DND-41 (cell line): Measurements from ENCODE around the gene SSTR3.

Experiments
- EZH2 ChIP-seq: IDR thresholded peaks from 3 replicates; pipeline ENCODE4 v1.6.1; 2012; ENCODE audit warnings: borderline replicate concordance, low read depth, mild to moderate bottlenecking, moderate library complexity, low read length, inconsistent platforms; ENCODE audit not compliant: severe bottlenecking
- TF ChIP-seq, protein P1 (sequence below): IDR thresholded peaks from 2 replicates; pipeline ENCODE4 v1.5.1; 2012; ENCODE audit warnings: borderline replicate concordance, low read length, moderate library complexity, mild to moderate bottlenecking; ENCODE audit not compliant: poor library complexity, severe bottlenecking; ENCODE audit errors: extremely low read depth

DNA sequence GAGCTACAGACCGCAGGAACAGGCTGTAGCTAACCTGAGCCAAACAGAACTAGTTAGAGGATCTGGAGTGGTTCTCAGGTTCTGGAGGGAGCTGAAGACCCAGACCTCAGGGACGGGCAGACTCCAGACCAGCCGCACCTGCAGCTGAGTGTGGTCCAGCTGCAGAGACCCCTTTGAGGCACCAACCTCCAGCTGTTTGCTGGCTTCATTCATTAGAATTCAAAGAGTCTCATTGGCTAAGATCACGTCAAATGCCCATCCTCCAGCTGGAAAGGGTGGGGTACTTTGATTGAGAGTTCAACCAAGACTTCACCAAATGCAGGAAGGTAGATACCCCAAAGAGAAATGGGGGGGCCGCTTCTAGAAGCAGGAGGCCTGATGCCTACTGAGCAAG lies 49.2 kb downstream of the SSTR3 start:
- TF ChIP-seq, protein P1, sequence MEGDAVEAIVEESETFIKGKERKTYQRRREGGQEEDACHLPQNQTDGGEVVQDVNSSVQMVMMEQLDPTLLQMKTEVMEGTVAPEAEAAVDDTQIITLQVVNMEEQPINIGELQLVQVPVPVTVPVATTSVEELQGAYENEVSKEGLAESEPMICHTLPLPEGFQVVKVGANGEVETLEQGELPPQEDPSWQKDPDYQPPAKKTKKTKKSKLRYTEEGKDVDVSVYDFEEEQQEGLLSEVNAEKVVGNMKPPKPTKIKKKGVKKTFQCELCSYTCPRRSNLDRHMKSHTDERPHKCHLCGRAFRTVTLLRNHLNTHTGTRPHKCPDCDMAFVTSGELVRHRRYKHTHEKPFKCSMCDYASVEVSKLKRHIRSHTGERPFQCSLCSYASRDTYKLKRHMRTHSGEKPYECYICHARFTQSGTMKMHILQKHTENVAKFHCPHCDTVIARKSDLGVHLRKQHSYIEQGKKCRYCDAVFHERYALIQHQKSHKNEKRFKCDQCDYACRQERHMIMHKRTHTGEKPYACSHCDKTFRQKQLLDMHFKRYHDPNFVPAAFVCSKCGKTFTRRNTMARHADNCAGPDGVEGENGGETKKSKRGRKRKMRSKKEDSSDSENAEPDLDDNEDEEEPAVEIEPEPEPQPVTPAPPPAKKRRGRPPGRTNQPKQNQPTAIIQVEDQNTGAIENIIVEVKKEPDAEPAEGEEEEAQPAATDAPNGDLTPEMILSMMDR, result no peak
- TF ChIP-seq EZH2, result no peak
